Adrenal gland (tissue), 12 donors: ENCODE results near the gene ZGLP1. TPM values are rescaled to one million over a fixed set of nuclear protein-coding genes. Genes with fewer than 3 reads are reported as not detected.
A peak's percentile ranks its signal among the peaks of the same experiment; 100 is the strongest.

ENCODE experiments used
- DNase-seq, 7 donors: peaks; one replicate each; pipeline ENCODE4 v3.0.0-alpha.2; 2019 to 2020
- H3K27ac ChIP-seq, 5 donors: fragments of 200-600 bp; sonication (generic) in 4 of 5; 1 replicate in 3 of 5; 2 replicates in 2 of 5; pipeline versions ENCODE4 v1.5.1 to v1.8.0; 2016 to 2020; ENCODE audit warnings: mild to moderate bottlenecking in 1 of 5
- H3K27me3 ChIP-seq: fragments of 200-600 bp; 2 replicates; pipeline ENCODE4 v1.8.0; 2021
- H3K36me3 ChIP-seq, 2 donors: fragments of 200-600 bp; replicated peaks in 1 of 2; 1 replicate in 1 of 2; 2 replicates in 1 of 2; pipeline versions ENCODE4 v1.5.1 to v1.8.0; 2018 to 2022
- H3K4me1 ChIP-seq, 2 donors: fragments of 200-600 bp; replicated peaks in 1 of 2; 1 replicate in 1 of 2; 2 replicates in 1 of 2; pipeline versions ENCODE4 v1.5.1 to v1.8.0; 2018 to 2021
- H3K4me3 ChIP-seq, 4 donors: fragments of 200-600 bp; sonication (generic) in 3 of 4; one replicate each; pipeline ENCODE4 v1.5.1; 2016 to 2018
- H3K9me3 ChIP-seq, 3 donors: fragments of 200-600 bp; sonication (generic) in 1 of 3; replicated peaks in 1 of 3; 1 replicate in 2 of 3; 2 replicates in 1 of 3; pipeline versions ENCODE4 v1.5.1 to v1.8.0; 2016 to 2021
- POLR2A ChIP-seq, 2 donors: fragments of 450-650 bp; IDR thresholded peaks; one replicate each; pipeline ENCODE4 v1.6.1; 2017; ENCODE audit warnings: antibody characterized with exemption in 2 of 2, mild to moderate bottlenecking in 2 of 2, moderate library complexity in 1 of 2
- WGBS, 4 donors: extraction: QIAGEN DNeasy Blood & Tissue Kit in 2 of 4; methylation state at CpG; one replicate each; pipeline versions ENCODE4 v1.1.5 to v1.1.7; 2013 to 2017; 5-methylcytosine and 5-hydroxymethylcytosine counted together
- intact Hi-C, 2 donors: fragments of 100-400 bp; cut with DNase I; formaldehyde crosslinking; loops; one replicate each; pipeline versions ENCODE4 v1.14.1 to v1.15.0; 2022 to 2023
- polyA plus RNA-seq, 3 donors: library from polyadenylated mRNA; stranded (reverse); fragments of 200-250 nt in 2 of 3; fragments of 350-450 nt in 1 of 3; fragmentation: Illumina TruSeq in 1 of 3; extraction: RNeasy Lipid Tissue Mini Kit (QIAGEN cat#74804) in 1 of 3; gene quantifications; one replicate each; pipeline ENCODE4 v1.2.3, GENCODE V29; 2013 to 2014
- total RNA-seq, 9 donors: library from RNA; depleted of rRNA in 4 of 9; stranded (reverse); fragments of >200 nt in 4 of 9; fragments of 120-200 nt in 1 of 9; fragmentation: NEBNext Ultra II Directional in 1 of 9; extraction: Animal tissue kit (Norgen Biotek cat#: 25700) in 1 of 9; gene quantifications; one replicate each; pipeline versions ENCODE4 v1.1.0 to v1.2.4, GENCODE V29; 2013 to 2023
- TF ChIP-seq, protein P1 (sequence below), 6 experiments: fragments of 450-650 bp in 4 of 6; fragments of 200-600 bp in 2 of 6; sonication (generic) in 1 of 6; IDR thresholded peaks; 1 replicate in 5 of 6; 2 replicates in 1 of 6; pipeline versions ENCODE4 v1.5.1 to v1.8.0; 2016 to 2021; ENCODE audit warnings: antibody characterized with exemption in 6 of 6, mild to moderate bottlenecking in 2 of 6, moderate library complexity in 1 of 6
- donor health status: healthy with polysubstance abuse.
- donor health status: Bipolar disorder and iron deficiency.
- donor health status: DM: yes; HTN: yes; CAD: no.
- donor health status: DM: no; HTN: no; CAD: no.
- donor health status: DM: no; HTN: no; CAD: no.
- donor health status: DM: yes; HTN: yes; CAD: no.

ZGLP1 gene
- total and polyA plus RNA-seq, 12 donors, result 0.48 to 38.8 (median 2.8) TPM; not detected in 2

DNA sequence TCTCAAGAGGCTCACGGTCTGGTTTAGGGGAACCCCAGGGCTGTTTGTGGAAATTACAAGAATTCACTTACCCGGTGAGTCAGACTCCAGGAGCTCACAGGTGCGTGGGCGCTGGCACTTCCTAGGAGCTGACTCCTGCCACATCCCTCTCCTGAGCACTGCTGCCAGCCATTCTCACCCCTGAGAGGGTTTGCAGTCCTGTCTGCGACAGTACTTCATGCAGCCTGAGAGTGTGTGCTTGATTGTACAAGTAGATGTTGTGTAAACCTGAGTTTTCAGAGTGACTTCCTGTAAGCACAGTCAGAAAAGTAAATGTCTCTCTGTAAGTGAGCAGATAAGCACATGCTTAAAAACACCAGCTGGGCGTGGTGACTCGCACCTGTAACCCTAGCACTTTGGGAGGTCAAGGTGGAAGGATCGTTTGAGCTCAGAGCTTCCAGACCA is 49.5 kb downstream of the ZGLP1 start:
- 73 to 80% (median 77%) methylated on average over 8 of the region's 8 CpGs for WGBS, 4 donors
- no peaks in the 10 kb centered on the region for H3K9me3 ChIP-seq
- peaks cover 0 to 35% of the 10 kb centered on the region in 2 donors for H3K36me3 ChIP-seq
- intact Hi-C loops, result no loop called here
- no peaks in the 10 kb centered on the region for H3K4me1 ChIP-seq
- TF ChIP-seq, protein P1, sequence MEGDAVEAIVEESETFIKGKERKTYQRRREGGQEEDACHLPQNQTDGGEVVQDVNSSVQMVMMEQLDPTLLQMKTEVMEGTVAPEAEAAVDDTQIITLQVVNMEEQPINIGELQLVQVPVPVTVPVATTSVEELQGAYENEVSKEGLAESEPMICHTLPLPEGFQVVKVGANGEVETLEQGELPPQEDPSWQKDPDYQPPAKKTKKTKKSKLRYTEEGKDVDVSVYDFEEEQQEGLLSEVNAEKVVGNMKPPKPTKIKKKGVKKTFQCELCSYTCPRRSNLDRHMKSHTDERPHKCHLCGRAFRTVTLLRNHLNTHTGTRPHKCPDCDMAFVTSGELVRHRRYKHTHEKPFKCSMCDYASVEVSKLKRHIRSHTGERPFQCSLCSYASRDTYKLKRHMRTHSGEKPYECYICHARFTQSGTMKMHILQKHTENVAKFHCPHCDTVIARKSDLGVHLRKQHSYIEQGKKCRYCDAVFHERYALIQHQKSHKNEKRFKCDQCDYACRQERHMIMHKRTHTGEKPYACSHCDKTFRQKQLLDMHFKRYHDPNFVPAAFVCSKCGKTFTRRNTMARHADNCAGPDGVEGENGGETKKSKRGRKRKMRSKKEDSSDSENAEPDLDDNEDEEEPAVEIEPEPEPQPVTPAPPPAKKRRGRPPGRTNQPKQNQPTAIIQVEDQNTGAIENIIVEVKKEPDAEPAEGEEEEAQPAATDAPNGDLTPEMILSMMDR (IDR thresholded peaks at IDR 0.05), result no peak
- no peak for TF ChIP-seq POLR2A (IDR thresholded peaks at IDR 0.05)
- no peak overlapping the region for H3K4me3 ChIP-seq
- H3K27ac ChIP-seq, result no peak overlapping the region
- no peak for DNase-seq
- H3K27me3 ChIP-seq, result no peaks in the 10 kb centered on the region

DNA sequence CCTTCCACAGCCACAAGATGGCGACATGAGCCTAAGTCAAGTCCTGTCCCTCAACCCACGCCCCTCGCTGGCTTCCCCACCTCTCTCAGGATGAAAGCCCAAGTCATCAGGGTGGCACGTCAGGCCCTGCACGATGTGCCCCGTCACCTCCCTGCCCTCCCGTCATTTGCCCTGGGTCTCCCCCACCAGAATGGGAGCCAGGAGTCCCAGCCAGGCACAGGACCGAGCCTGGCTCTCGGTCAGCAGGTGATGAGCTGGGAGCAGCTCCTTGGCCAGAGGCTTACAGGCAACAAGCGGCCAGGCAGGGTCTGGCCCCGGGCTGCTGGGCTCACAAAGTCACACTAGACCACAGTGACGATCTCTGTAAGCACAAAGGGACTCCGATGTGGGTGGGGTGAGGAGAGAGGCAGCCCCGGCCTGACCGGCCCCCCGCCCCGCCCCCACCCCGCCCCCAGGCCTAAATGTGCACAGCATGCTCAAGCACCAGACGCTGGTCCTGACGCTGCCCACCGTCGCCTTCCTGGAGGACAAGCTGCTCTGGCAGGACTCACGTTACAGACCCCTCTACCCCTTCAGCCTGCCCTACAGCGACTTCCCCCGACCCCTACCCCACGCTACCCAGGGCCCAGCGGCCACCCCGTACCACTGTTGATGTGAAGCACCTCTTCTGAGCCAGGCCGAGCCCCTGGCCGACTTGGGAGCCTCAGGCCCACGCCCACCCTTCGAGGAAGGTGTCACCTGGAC is 50.3 kb downstream of the ZGLP1 start:
- no peaks in the 10 kb centered on the region for H3K27me3 ChIP-seq
- no peak for TF ChIP-seq POLR2A (IDR thresholded peaks at IDR 0.05)
- TF ChIP-seq, protein P1 (IDR thresholded peaks at IDR 0.05), result peak; percentile 45 to 72 (median 69)
- DNase-seq, result peak; percentile 80 to 95 (median 90)
- peaks cover 0 to 43% of the 10 kb centered on the region in 2 donors for H3K36me3 ChIP-seq
- H3K27ac ChIP-seq, result no peak overlapping the region
- 54 to 72% (median 59%) methylated on average over 17 to 32 of the region's 32 CpGs for WGBS, 4 donors
- intact Hi-C loops, result loop anchor here in 1 of 2 donors (10.0 kb wide), 1 partner anchor 325 kb away; the partner anchor contains the start of gene OLFM2
- no peaks in the 10 kb centered on the region for H3K4me1 ChIP-seq
- H3K4me3 ChIP-seq, result no peak overlapping the region
- H3K9me3 ChIP-seq, result no peaks in the 10 kb centered on the region

DNA sequence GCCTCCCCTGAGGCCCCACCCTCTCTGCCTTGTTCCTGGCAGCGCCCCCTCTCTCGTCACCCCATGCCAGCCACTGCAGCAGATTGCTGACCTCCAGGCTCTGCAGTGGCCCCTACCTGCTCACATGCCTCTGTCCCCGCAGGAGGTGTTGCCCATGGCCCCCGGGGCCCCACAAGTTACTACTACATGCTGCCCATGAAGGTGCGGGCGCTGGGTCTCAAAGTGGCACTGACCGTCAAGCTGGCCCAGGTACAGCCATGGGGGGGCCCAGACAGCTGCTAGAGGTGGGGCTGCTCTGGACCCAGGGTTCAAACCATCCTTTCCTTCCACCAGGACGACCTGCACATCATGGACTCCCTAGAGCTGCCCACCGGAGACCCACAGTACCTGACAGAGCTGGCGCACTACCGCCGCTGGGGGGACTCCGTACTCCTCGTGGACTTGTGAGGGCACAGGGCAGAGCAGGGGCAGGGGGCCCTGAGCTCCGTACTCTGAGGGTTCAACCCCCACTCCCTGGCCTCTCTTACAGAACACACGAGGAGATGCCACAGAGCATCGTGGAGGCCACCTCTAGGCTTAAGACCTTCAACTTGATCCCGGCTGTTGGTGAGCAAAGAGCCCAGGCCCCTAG is 51.4 kb downstream of the ZGLP1 start:
- no peak for DNase-seq
- TF ChIP-seq, protein P1 (IDR thresholded peaks at IDR 0.05), result no peak
- no peak for TF ChIP-seq POLR2A (IDR thresholded peaks at IDR 0.05)
- Histone ChIP-seq H3K27me3 (no peaks in the 10 kb centered on the region), H3K4me3 (no peak overlapping the region), H3K4me1 (peaks cover 0 to 2% of the 10 kb centered on the region in 2 donors), H3K36me3 (peaks cover 0 to 47% of the 10 kb centered on the region in 2 donors), H3K27ac (no peak overlapping the region), H3K9me3 (no peaks in the 10 kb centered on the region)
- intact Hi-C loops, result loop anchor here in 1 of 2 donors (10.0 kb wide), 1 partner anchor 323 kb away; the partner anchor contains the start of gene OLFM2
- 94 to 100% (median 97%) methylated on average over 9 to 18 of the region's 18 CpGs for WGBS, 4 donors

DNA sequence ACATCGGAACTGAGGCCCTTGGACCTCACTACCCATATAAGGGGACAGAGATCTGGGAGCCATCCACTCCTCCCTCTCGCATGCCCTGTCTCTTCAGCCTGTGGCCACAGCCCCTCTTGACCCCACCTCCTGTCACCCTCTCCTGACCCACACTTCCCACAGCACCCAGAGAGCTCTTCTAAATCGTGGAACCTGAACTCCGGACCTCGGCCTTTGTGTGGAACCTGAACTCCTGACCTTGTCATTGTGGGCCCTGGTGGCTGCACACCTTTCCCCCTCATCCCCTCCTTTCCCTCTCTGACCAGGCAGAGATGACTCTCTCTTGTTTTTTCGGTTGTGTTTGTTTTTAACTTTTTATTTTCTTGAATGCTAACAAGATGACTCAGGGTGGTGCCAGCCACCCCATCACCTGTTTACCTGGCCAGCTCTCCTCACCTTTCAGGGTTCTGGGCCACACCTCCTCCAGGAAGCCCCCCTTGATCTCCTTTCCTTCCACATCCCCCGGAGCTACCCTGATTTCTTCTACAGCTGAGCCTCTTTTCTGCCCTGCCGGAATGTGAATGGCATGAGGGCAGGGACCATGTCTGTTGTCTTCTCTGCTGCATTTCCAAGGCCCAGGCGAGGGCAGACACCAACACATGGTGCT is 52.5 kb downstream of the ZGLP1 start:
- H3K36me3 ChIP-seq, result peaks cover 0 to 47% of the 10 kb centered on the region in 2 donors
- no peaks in the 10 kb centered on the region for H3K27me3 ChIP-seq
- H3K4me3 ChIP-seq, result no peak overlapping the region
- H3K4me1 ChIP-seq, result peaks cover 6 to 10% of the 10 kb centered on the region in 2 donors
- intact Hi-C loops, result loop anchor here in 1 of 2 donors (10.0 kb wide), 1 partner anchor 322 kb away; the partner anchor contains the start of gene OLFM2
- H3K9me3 ChIP-seq, result no peaks in the 10 kb centered on the region
- 82 to 88% (median 86%) methylated on average over 9 of the region's 9 CpGs for WGBS, 4 donors
- DNase-seq, result no peak
- no peak for TF ChIP-seq POLR2A (IDR thresholded peaks at IDR 0.05)
- TF ChIP-seq, protein P1 (IDR thresholded peaks at IDR 0.05), result no peak
- H3K27ac ChIP-seq, result no peak overlapping the region
